AG09319 (cell line): Measurements from ENCODE around the gene CDH15.

ENCODE experiments used
- DNase-seq: peaks from one replicate; pipeline ENCODE4 v3.0.0-alpha.2; 2010; ENCODE audit warnings: low read depth; ENCODE audit errors: extremely low read depth
- TF ChIP-seq, protein P1 (sequence below): IDR thresholded peaks from 2 replicates; pipeline ENCODE4 v1.5.1; 2011; ENCODE audit warnings: low read depth, mild to moderate bottlenecking, inconsistent platforms, low read length, moderate library complexity

Gene CDH15

DNA sequence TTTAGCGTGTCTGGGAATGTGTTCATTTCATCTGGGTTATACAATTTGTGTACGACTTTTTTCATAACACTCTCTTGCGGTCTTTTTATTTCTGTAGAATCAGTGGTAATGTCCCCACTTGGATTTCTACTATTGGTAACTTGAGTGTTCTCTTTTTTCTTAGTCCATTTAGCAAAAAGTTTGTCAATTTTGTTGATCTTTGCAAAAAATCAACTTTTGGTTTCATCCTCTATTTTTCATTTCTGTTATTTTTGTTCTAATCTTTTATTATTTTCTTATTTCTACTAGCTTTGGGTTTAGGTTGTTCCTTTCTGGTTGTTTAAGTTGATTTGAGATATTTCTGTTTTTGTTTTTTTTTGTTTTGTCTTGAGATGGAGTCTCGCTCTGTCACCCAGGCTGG, 36.4 kb downstream of the CDH15 start:
- TF ChIP-seq, protein P1, sequence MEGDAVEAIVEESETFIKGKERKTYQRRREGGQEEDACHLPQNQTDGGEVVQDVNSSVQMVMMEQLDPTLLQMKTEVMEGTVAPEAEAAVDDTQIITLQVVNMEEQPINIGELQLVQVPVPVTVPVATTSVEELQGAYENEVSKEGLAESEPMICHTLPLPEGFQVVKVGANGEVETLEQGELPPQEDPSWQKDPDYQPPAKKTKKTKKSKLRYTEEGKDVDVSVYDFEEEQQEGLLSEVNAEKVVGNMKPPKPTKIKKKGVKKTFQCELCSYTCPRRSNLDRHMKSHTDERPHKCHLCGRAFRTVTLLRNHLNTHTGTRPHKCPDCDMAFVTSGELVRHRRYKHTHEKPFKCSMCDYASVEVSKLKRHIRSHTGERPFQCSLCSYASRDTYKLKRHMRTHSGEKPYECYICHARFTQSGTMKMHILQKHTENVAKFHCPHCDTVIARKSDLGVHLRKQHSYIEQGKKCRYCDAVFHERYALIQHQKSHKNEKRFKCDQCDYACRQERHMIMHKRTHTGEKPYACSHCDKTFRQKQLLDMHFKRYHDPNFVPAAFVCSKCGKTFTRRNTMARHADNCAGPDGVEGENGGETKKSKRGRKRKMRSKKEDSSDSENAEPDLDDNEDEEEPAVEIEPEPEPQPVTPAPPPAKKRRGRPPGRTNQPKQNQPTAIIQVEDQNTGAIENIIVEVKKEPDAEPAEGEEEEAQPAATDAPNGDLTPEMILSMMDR: no peak
- no peak for DNase-seq

DNA sequence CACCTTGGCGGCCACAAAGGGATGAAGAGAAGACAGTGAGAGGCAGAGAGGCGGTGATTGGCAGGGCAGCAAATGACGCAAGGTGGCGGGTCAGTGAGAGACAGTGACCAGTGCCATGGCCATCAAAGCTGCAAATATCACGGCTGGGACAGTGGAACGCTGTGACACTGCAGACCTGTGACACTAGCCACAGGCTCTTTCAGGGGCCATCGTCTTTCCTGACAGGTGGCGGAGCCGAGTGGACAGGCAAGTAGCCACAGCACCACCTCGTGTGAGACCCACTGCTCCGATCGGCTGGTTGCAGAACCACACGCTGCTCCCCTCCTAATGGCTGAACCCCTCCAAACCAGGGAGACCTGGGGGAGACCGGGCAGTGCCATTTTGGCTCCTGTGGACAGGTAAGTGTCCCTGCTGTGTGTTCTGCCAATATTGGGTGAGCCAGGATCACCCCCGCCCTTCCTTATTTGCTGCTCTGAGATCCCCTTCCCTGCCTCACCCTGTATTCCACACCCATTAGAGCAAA, 38.0 kb downstream of the CDH15 start:
- no peak for DNase-seq
- TF ChIP-seq, protein P1: no peak

DNA sequence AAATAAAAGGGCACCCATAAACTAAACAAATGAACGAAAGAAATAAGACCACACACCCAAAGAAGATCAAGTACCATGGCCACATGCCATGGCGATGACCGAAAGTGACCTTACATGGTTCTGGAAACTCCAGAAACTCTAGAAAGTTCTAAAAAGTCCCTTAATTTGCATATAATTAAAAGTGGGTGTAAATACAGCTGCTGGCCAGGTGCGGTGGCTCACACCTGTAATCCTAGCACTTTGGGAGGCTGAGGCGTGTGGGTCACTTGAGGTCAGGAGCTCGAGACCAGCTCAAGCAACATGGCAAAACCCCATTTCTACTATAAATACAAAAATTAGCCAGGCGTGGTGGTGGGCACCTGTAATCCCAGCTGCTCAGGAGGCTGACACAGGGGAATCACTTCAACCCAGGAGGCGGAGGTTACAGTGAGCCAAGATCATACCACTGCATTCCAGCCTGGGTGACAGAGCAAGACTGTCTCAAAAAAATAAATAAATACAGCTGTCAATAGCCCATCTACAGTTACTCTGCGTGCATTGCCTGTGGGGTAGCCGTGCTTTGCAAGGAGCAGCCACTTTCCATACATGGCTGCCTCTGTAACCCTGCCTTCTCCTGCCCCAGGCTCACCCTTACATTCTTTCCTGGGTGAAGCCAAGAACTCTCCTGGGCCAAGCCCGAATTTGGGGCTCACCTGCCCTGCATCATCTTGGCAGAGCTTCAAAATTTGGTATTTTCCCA, 38.8 kb downstream of the CDH15 start:
- TF ChIP-seq, protein P1: no peak
- no peak for DNase-seq

- TF ChIP-seq, protein P1: no peak
- no peak for DNase-seq
These were observed 39.5 kb downstream of the CDH15 start for GRCh38 chr16:89210904-89211515.

DNA sequence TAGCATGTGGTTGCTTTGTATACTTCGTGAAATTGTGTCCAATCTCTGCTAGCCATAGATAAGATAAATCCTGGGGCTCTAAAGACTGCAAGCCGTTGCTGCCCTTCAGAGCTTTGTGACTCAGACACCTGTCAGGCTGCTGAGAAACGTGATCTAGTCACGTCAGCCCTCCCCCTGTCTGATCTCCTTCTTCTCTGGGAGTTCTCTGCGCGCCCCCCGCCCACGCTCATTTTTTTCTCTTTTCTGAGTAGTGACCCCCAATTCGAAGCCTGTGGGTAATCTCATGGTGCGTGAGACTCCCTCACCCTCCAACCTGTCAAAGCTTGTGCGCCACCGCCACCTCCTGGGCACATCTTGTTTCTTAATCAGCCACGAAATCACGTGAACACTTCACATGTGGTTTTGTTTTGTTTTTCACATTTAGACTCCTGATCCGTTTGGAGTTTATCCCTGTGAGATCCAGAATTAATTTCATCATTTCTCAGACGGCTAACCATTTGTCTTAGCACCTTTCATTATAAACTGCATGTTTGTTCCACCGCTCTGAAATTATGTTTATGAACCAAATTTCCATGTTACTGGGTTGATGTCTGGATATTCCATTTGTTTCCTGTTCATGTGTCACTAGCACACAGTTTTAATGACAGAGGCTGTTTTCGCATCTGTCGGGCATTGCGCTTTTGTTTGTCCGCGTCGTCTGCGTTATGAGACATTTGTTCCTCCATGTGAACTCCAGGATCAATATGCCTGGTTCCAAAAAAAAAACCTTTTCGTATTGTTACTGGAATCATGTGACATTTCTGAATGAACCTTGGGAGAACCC, 45.0 kb downstream of the CDH15 start:
- TF ChIP-seq, protein P1: peak; percentile 61
- DNase-seq: peak; percentile 51

GRCh38 chr16:89217138-89217387, 45.5 kb downstream of the CDH15 start:
- no peak for DNase-seq
- TF ChIP-seq, protein P1: no peak
